Endothelial cell of umbilical vein (primary cell): Measurements from ENCODE around the gene DNAH3.

ENCODE experiments used
- CTCF ChIP-seq, 2 donors: IDR thresholded peaks; 1 replicate in 1 of 2; 2 replicates in 1 of 2; pipeline ENCODE4 v1.5.1; 2011; ENCODE audit warnings: low read length in 2 of 2, mild to moderate bottlenecking in 2 of 2, moderate library complexity in 2 of 2, control low read depth in 1 of 2, inconsistent platforms in 1 of 2, low read depth in 1 of 2; ENCODE audit not compliant: insufficient read depth in 1 of 2; ENCODE audit errors: extremely low read depth in 1 of 2
- POLR2AphosphoS5 ChIP-seq: IDR thresholded peaks from 2 replicates; pipeline ENCODE4 v1.6.1; 2012; ENCODE audit warnings: low read depth, mild to moderate bottlenecking, control low read depth, low read length, moderate library complexity; ENCODE audit not compliant: insufficient read depth

- no peak for TF ChIP-seq CTCF (IDR thresholded peaks at IDR 0.05; ENCODE audit: extremely low read depth in 1 of 2, insufficient read depth in 1 of 2, low read depth in 1 of 2, low read length in 2 of 2)
- no peak for TF ChIP-seq POLR2AphosphoS5
Observed at GRCh38 chr16:20938426-20938825, 212.2 kb downstream of the DNAH3 start.
